GM18861 (cell line): ENCODE data around the gene PLEKHA5.

Experiments
- ATAC-seq: cut with Tn5 transposase; IDR thresholded peaks from one replicate; pipeline ENCODE4 v1.9.1; 2021; ENCODE audit not compliant: unreplicated experiment

Gene PLEKHA5

DNA sequence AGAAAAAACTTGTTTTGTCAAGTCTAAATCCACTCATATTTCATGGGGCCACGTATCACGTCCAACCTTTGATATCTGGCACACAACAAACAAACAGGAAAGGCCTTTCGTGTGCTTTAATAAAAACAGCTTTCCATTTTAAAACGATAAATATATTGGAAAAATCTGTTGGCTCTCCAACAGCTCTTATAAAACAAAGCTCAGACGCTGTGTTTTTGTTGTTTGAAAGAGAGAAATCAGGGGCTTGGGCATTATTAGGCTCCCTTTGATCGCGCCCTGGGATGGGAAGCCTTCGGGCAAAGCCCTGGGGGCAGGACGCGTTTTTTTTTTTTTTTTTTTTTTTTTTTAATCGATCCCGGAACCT is 429 bp upstream of the PLEKHA5 start:
- ATAC-seq, result no peak

- ATAC-seq, result no peak
Observed at GRCh38 chr12:19130224-19131024, 891 bp downstream of the PLEKHA5 start.

DNA sequence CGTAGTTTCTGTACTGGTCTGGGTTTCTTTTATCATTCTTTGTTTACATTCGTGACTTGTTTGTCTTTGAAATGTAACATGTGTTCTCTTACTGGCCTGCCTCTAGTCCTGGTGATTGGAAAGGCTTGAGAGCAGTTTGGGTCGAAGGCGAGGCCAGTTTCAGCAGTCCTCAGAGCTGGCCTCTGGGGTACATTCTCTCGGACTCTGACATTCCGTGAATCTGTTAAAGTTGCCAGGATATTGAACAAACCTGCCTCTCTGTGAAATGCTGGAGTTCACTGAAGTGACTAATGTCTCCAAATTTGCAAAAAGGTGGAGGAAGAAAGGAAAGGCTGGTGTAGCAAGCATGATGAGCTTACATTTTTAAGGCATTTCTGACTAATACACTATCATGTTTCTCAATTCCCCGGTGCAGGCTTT is 1.5 kb downstream of the PLEKHA5 start:
- ATAC-seq, result no peak

GRCh38 chr12:19138551-19138950 is 9.0 kb downstream of the PLEKHA5 start:
- no peak for ATAC-seq

- ATAC-seq, result no peak
Observed at GRCh38 chr12:19138956-19139355, 9.4 kb downstream of the PLEKHA5 start.

DNA sequence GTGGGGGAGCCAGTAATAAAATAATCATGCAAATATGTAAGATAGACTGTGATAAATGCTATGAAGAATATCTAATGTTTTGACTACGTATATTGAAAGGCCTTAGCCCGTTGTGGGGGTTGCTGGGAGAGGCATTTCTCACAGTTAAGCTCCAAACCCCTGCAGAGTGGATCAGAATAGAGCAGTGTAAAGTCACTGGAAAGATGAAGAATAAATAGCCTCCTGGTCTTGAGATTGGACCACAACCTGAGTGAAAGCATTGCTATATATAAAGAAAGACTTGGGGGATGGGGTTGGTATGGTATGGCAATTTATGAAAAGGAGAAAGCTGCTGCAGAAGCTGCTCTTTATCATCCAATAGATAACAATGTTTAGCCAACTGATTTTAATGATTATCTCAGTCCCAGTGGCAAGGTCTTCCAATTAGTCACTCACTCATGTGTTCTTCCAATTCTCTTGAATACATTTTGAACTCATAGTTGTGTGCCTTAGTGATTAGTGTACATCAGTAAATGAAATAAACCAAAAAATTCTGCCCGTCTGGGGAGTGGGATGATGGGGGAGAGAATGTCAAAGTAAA is 10.2 kb downstream of the PLEKHA5 start:
- no peak for ATAC-seq

GRCh38 chr12:19140381-19141236 is 11.1 kb downstream of the PLEKHA5 start:
- no peak for ATAC-seq

DNA sequence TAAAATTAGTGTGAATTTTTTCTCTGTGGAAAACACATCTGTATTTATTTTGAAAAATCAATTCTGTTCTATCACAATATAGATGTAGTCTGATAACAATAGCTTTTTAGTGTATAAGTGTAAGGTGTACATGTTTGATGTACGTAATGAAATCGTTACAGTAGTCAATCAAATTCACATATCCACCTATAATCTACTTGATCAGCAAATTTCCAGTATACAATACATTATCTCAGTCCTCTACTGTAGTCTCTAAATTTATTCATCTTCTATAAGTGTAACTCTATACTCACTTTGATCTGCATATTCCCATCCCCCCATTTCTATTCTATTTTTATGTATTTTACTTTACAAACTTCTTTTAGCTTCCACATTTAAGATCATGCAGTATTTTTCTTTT is 13.0 kb downstream of the PLEKHA5 start:
- no peak for ATAC-seq

DNA sequence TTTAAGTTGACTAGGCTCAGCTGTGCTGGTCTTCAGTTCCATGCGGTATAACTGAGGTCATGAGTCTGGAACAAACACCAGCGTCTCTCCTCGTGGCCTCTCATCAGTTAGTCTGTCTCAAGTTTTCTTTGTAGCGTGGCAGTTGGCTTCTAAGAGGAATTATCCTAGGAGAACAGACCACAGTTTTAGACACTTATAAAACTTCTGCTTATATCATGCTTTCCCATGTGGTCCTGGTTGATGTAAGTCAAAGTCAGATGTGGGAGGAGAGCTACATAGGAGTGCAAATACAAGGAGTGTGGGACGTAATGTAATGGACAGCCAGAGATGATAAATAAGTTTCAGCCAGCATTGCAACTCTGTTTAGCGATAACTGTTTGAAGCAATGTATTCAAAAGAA is 14.8 kb downstream of the PLEKHA5 start:
- no peak for ATAC-seq

DNA sequence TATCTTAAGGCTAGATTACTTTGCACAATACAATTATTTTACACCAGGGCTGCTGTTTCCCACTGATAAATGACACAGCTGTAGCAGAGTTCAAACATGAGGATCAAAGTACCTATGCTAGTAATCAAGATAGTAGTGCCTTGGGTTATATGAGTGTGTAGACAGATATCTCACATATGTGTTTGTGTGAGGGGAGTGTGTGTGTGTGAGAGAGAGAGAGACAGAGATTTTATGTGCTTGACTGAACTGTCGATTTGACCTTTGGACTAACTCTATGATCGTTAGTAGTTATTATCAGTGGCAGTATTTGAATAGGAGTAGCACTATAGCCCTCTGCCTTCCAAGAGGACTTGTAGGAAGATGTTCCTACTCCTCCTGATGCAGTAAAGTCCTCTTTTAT is 15.5 kb downstream of the PLEKHA5 start:
- ATAC-seq, result no peak

DNA sequence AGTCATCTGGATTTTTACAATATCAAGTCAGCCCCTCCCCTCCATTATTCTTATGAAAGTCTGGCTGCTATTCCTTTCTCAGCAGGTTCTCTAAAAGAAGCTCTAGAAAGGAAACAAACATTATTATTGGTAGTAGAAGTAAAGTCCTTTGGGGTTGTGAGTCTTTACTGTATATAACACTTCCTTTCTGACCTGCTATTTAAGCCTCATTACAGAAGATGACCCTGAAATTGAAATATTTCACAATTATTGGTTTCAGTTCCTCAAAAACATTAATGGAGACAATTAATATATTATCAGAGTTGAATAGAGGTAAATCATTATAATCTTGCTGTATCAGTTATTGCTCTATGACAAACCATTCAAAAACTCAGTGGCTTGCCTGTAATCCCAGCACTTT is 19.3 kb downstream of the PLEKHA5 start:
- ATAC-seq, result no peak

DNA sequence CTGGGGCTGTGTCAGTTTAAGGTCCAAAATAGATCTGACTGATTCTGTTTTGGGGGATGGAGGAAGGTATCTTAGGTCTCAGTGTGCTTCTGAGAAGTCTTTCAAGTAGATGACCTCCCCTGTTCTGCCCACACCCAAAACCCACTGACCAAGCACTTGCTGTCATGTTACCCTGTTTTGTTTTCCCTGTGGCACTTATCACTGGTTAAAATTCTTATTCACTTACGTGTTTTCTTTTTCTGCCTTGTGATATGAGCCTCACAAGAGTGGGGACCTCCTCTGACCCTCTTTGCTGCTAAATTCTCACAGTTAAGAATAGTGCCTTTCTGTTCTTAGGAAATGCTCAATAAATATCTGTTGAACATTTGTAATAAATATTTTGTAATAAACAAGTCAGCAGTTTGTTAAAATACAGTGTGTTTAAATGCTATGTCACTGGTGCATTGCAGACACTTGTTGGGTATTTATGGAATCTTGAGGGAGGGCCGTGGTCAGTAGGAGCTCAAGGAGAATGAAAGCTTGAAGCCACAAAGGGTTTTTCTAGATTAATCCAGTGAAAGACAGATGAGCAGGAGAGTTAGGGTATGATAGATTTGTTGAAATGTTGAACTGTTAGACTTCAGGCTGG is 20.9 kb downstream of the PLEKHA5 start:
- ATAC-seq, result no peak

GRCh38 chr12:19151298-19151697 is 21.8 kb downstream of the PLEKHA5 start:
- no peak for ATAC-seq

DNA sequence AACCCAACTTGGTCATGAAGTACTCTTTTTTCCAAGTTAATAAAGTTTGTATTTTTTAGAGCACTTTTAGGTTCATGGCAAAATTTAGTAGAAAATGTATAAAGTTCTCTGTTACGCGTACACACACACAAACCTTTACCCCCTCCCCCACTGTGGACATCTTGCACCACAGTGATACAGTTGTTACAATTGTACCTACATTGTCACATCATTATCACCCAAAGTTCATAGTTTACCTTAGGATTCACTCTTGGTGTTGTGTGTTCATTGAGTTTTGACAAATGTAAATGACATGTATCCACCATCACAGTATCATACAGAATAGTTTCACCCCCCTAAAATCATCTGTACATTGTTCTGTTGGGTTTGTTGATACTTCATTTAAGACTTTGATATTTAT is 23.9 kb downstream of the PLEKHA5 start:
- no peak for ATAC-seq

DNA sequence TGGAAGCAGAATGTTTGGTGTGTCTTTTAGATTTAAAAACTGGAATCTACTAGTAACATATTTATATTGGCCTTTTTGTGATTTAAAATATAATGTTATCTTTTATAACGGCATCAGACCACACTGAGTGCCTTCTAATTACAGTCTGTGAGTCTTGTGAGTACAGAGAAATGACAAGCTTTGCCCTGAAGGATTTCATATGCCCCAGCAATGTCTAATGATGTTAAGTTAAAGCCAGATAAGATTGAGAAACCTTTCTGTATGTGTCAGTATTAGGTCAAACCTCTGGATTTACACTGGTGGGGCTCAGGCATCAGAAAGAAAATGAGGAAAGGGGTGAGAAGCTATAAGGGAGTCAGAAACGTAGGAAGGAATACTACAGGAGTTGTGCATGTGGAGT is 25.2 kb downstream of the PLEKHA5 start:
- no peak for ATAC-seq

GRCh38 chr12:19155981-19156734 is 26.6 kb downstream of the PLEKHA5 start:
- ATAC-seq, result no peak

DNA sequence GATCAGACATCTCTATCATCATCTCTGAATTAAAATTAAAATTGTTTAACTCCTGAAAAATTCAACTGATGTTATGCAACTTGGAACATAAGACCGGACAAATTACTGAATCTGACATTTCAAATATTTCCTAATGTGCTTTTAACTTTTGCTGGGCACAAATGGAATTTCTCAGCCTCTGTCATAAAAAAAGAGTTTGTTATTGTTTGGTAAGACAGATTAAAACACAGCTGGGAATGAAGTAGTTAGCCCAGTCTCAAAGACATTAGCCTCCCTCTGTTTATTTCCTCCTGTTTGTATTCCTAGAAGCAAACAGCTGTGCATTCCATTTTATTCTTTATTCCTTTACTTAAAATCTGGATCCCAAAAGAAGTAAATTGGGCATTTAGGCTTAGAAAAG is 29.4 kb downstream of the PLEKHA5 start:
- no peak for ATAC-seq

DNA sequence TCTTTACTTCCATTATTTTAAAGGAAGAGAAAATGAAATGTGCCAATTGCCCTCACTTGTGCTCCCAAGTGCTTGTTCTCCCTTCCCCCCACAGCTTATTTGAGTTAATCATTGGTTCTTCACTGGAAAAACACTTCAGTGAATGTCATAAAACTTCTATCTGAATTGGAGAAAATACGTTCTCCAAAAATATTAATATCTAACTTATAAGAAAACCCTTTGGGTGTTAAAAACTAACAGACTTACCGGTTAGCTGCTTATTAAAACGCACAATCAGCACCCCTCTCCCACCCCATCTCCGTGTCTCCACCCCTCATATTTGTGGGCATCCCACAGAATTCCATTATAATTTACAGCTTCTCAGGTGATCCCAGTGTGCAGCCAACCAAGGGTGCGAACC is 31.7 kb downstream of the PLEKHA5 start:
- ATAC-seq, result no peak

- ATAC-seq, result no peak
Observed at GRCh38 chr12:19165451-19165850, 35.9 kb downstream of the PLEKHA5 start.

DNA sequence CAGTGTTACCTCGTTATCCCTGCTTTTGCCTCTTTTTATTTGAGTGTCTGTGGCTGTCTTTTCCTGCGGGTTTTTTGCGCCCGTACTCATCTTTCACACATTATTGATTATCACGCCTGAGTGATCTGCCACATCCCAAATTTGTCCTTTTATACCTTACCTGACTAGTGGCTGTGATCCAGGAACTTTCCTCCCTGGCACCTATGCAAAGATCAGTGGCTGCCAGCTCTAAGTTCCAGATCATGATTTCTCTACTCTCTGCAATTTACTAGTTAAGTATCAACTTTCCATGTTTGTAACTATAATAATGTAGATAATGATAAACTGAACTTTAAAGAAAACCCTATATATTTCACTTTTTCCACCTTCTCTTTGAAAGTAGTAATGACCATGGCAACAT is 36.9 kb downstream of the PLEKHA5 start:
- no peak for ATAC-seq

- no peak for ATAC-seq
Observed at GRCh38 chr12:19166956-19167355, 37.4 kb downstream of the PLEKHA5 start.
